ENCODE data around the gene PIK3R2. TPM values are rescaled to one million over a fixed set of nuclear protein-coding genes. Genes with fewer than 3 reads are reported as not detected.
A peak's percentile ranks its signal among the peaks of the same experiment; 100 is the strongest.
"Not testable (repeated sequence)": the region's sequence is repeated elsewhere in the genome, so short reads cannot be mapped to it uniquely, and the experiment has no call there.

The PIK3R2 gene
- polyA plus RNA-seq (2012; ENCODE audit: insufficient read depth, insufficient read length) = 10.4 TPM

GRCh38 chr19:18152817-18153555 lies at the start of gene PIK3R2:
Gene PIK3R2 (plus strand): TSS chr19:18153163. CDS start chr19:18155880, 2,717 bp downstream.
- peak; percentile 98 for DNase-seq (ENCODE audit: low read depth, low spot score)

DNA sequence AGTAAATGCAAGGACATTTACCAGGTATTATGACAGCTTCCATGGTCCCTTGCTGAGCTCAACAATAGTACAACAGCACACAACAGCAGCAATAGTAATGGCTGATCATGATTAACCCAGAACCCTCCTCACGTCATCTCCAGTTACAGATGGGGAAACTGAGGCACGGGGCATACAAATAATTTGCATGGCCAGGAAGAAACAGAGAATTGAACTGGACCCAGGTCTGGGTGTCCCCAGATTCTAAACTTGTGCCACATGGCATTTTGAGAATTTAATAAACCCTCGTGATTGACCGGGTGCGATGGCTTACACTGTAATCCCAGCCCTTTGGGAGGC lies 48.2 kb upstream of the PIK3R2 start:
- peak overlapping the region; percentile 52 for H3K4me3 ChIP-seq (ENCODE audit: low read length)
- DNase-seq (ENCODE audit: low read depth, low spot score) = no peak

More at GRCh38 chr19:18152817-18153555, at the start of gene PIK3R2:
- H3K4me3 ChIP-seq (ENCODE audit: low read length) = peak within 1 kb of the TSS; percentile 75

GRCh38 chr19:18105259-18105658 lies 47.7 kb upstream of the PIK3R2 start:
- H3K4me3 ChIP-seq (ENCODE audit: low read length); DNase-seq (ENCODE audit: low read depth, low spot score): not testable (repeated sequence)

DNA sequence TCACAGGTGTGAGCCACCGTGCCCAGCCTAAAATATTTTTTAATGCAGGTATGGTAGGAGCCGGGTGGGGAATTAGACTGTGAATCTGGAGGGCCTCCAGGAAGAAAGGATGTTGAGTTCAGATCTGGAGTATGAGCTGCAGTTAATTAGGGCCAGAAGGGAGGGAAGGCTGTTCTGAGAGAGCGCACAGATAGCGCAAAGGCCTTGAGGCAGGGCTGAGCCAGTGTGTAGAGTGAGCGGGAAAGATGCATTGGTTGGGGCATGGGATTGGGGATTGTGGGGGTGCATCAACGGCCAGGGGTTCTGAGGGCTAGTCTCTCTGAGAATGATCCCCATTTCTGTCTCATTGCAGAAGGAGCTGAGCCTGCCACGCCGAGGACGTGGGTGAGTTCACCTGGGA lies 45.7 kb upstream of the PIK3R2 start:
- no peak overlapping the region for H3K4me3 ChIP-seq (ENCODE audit: low read length)
- DNase-seq (ENCODE audit: low read depth, low spot score) = no peak

DNA sequence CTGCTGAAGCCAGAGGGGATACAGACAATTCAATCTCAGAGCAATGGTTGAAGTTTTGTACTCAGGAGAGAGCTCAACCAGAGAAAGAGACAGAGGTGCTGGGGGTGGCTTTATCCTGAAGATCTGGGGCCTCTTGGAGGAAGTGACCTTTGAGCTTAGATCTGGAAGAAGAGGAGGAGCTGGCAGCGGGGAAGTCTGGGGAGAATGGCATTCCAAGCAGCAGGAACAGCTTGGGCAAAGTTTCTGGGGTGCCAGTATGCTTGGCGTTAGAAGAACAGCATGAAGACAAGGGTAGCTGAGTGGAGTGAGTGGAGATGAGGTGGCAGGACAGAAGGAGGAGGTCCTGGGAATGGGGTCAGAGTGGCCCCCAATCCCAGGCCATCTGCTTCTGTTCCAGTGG lies 44.1 kb upstream of the PIK3R2 start:
- H3K4me3 ChIP-seq (ENCODE audit: low read length) = no peak overlapping the region
- DNase-seq (ENCODE audit: low read depth, low spot score) = no peak

GRCh38 chr19:18109341-18109732 lies 43.6 kb upstream of the PIK3R2 start:
- peak overlapping the region; percentile 52 for H3K4me3 ChIP-seq (ENCODE audit: low read length)
- no peak for DNase-seq (ENCODE audit: low read depth, low spot score)

DNA sequence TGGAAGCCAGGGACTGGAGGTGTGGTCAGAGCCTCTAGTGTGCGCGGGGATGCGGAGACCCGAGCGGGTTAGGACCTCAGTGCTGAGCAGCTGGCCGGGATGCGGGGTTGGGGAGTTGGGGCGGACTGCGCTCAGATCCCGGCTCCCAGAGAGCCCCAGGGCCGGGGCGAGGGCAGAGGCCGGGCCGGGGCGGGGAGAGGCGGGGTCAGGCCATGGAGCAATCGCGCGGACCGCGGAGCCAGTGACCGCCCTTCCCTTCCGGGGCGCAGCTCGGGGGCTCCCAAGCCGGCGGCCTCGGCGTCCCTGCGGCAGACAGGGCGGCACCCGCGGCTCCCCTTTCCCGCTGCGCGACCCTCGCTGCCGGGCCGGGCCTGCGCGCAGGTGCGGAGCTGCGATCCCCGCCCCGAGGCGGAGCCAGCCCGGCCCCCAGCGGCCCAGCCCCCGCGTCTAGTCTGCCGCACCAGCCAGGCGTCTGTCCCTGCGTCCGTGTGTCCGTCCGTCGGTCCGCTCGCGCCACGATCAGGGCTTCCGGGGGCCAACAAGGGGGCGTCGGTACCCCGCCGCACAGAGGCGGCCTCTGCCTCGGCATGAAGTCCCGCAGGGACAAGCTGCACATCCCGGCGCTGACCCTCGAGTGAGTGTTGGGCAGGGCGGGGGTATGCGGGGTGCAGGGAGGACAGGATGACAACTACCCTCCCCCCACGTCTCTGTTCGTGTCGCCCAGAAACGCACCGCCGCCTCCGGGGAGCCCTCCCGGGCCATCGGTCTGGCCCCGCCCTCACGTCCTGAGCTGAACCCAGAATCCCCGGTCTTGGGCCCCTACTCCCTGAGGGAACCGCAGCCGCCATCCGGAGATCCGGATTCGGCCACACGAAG lies 43.0 kb upstream of the PIK3R2 start:
- DNase-seq (ENCODE audit: low read depth, low spot score) = no peak
- H3K4me3 ChIP-seq (ENCODE audit: low read length) = peak overlapping the region; percentile 52

DNA sequence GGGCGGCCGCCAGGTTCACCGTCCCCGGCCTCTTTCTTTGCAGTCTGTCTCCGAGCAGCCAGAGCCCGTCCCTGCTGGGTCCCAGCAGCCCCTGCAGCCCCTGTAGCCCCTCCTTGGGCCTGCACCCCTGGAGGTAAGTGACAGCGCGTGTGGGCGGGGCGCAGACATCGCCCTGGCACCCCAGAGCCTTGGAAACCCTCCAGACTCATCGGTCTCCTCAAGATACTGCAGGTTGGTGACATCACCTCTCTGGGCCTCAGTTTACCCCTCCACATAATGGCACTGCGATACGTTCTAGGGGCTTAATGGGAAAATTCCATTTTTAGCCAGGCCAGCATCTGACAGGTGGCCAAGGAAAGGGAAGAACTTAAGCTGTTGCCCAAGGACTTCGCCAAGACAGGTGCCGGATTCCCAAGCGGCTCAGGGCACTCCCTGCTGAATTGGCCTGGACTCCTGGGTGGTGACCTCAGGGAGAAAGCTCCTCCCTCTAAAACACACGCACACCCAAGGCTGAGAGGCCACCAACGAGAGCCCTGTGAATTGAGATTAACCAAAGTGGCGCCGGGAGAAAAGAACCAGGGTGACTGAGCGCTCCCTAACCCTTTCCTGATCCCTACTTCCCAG lies 42.2 kb upstream of the PIK3R2 start:
- no peak overlapping the region for H3K4me3 ChIP-seq (ENCODE audit: low read length)
- no peak for DNase-seq (ENCODE audit: low read depth, low spot score)

DNA sequence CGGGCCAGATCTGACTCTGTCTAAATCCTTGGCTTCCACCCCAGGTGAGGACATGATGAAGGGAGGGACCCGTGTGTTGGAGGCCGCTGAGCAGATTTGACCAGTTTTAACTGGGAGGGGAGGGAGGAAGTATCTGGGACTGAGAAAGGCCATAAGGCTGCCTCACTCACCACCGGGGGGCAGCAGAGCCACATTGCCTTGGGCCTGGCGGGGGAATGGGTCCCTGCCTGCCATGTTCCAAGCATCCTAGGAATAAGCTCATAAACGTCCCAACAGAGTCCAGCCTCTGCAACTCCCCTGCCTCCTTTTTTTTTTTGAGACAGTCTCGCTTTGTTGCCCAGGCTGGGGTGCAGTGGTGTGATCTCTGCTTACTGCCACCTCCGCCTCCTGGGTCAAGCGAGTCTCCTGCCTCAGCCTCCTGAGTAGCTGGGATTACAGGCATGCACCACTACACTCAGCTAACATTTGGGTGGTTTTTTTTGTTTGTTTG lies 39.9 kb upstream of the PIK3R2 start:
- DNase-seq (ENCODE audit: low read depth, low spot score) = peak; percentile 31

GRCh38 chr19:18113827-18114226 lies 39.1 kb upstream of the PIK3R2 start:
- no peak overlapping the region for H3K4me3 ChIP-seq (ENCODE audit: low read length)

More for the DNA sequence above, 39.9 kb upstream of the PIK3R2 start:
- no peak overlapping the region for H3K4me3 ChIP-seq (ENCODE audit: low read length)

GRCh38 chr19:18114483-18114882 lies 38.5 kb upstream of the PIK3R2 start:
- DNase-seq (ENCODE audit: low read depth, low spot score) = no peak
- H3K4me3 ChIP-seq (ENCODE audit: low read length) = no peak overlapping the region

More at GRCh38 chr19:18113827-18114226, 39.1 kb upstream of the PIK3R2 start:
- no peak for DNase-seq (ENCODE audit: low read depth, low spot score)

GRCh38 chr19:18117364-18117691 lies 35.6 kb upstream of the PIK3R2 start:
- H3K4me3 ChIP-seq (ENCODE audit: low read length) = peak overlapping the region; percentile 43
- DNase-seq (ENCODE audit: low read depth, low spot score) = no peak

GRCh38 chr19:18117692-18118378 lies 35.1 kb upstream of the PIK3R2 start:
- H3K4me3 ChIP-seq (ENCODE audit: low read length) = peak overlapping the region; percentile 72
- DNase-seq (ENCODE audit: low read depth, low spot score) = peak; percentile 66

DNA sequence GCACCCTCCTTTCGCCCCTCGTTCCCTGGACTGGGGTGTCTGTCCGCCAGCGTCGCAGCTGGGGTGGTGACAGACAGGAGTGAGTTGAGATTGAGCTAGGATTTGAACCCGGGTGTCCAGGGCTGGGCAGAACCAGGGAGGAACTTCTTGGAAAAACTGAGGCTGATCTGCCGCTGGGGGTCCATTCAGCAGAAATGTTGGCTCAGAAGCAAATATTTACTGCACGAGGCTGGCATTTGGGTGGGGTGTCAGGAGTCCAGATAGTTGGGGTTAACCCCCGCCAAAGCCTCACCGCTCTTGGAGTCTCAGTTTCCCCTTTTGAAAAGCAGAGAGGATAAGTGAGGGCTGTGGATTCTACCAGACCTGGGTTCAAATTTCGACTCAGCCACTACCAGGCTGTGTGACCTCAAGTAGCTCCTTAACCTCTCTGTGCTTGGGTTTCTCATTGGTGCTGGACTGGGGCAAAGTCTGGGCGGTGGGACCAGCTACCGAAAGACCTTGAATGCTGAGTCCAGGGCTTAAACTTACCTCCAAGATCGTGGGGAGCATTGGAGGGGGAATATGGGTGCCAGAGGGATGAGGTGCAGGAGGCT lies 34.4 kb upstream of the PIK3R2 start:
- H3K4me3 ChIP-seq (ENCODE audit: low read length) = peak overlapping the region; percentile 72

DNA sequence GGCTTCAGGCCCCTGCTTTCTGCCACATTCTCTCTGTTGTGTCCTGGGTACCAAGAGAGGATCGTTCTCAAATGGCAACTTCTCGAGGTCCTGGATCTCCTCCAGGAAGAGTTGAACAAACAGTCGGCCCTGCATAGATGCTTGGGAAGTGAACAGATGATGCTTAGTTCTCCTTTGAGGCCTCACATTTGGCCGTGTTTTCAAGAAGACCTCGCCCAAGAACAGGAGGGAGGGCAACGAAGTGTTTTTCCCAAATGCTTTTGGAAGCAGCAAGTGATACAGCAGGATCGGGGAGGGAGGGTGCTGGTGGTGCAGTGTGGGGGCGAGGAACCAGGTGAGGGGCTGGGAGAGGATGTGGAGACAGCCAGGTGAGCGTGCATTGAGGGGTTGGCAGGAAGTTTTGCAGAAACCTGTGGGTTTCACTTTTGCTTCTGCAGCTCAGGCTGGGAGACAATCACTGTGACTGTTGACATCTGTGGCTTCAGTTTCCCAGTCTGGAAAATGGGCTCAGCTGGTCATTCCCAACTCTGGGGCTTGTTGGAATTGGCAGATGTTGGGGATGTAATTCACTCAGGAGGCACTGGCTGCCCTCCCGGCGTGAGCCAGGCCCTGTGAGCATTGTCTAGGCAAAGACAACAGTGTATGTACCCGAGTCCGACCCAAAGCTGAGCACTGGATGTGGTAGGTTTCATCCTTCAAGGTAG lies 33.8 kb upstream of the PIK3R2 start:
- H3K4me3 ChIP-seq (ENCODE audit: low read length) = peak overlapping the region; percentile 72
- DNase-seq (ENCODE audit: low read depth, low spot score) = peak; percentile 57

More for the DNA sequence above, 34.4 kb upstream of the PIK3R2 start:
- no peak for DNase-seq (ENCODE audit: low read depth, low spot score)

GRCh38 chr19:18119717-18120105 lies 33.3 kb upstream of the PIK3R2 start:
- peak; percentile 30 for DNase-seq (ENCODE audit: low read depth, low spot score)
- peak overlapping the region; percentile 72 for H3K4me3 ChIP-seq (ENCODE audit: low read length)

DNA sequence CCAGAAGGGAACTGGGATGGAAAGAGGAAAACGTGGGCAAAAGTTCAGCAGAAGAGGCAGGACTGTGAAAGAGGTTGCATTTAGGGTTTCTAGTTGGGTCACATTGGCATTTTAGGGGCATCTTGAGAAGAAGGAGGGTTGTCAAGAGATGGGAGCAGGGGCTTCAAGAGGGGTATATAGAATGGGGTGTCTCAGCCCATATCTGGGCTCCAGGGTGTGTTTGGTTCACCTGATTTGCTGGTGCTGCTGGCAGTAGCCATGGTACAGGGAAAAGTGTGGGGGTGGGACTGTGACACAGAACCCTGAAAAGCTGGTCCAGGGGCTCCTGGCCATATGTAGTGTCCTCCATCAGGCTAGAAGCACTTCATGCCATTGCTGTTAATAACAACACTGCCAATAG lies 32.8 kb upstream of the PIK3R2 start:
- DNase-seq (ENCODE audit: low read depth, low spot score) = no peak
- no peak overlapping the region for H3K4me3 ChIP-seq (ENCODE audit: low read length)

- H3K4me3 ChIP-seq (ENCODE audit: low read length) = no peak overlapping the region
- DNase-seq (ENCODE audit: low read depth, low spot score) = no peak
Measured at GRCh38 chr19:18121166-18121565, 31.8 kb upstream of the PIK3R2 start.
